Prostate gland (tissue), 2 donors: ENCODE measurements around the gene MYZAP. TPM values are rescaled to one million over a fixed set of nuclear protein-coding genes. Genes with fewer than 3 reads are reported as not detected.

Experiments used
- DNase-seq: peaks from one replicate; pipeline ENCODE4 v3.0.0-alpha.2; 2019; ENCODE audit warnings: low spot score
- H3K27ac ChIP-seq, 2 donors: fragments of 200-600 bp; sonication (generic); 2 replicates each; pipeline ENCODE4 v1.5.1; 2017 to 2019
- H3K27me3 ChIP-seq: fragments of 200-600 bp; sonication (generic); replicated peaks from 2 replicates; pipeline ENCODE4 v1.5.1; 2019; ENCODE audit not compliant: insufficient read depth
- H3K36me3 ChIP-seq, 2 donors: fragments of 200-600 bp; sonication (generic); 1 replicate in 1 of 2; 2 replicates in 1 of 2; pipeline versions ENCODE4 v1.5.1 to v1.8.1; 2017 to 2019
- H3K4me1 ChIP-seq: fragments of 200-600 bp; sonication (generic); replicated peaks from 2 replicates; pipeline ENCODE4 v1.5.1; 2019
- H3K4me3 ChIP-seq, 2 donors: fragments of 200-600 bp; sonication (generic); 2 replicates each; pipeline ENCODE4 v1.5.1; 2017 to 2019
- H3K9me3 ChIP-seq: fragments of 200-600 bp; sonication (generic); 2 replicates; pipeline ENCODE4 v1.5.1; 2017
- POLR2A ChIP-seq: fragments of 450-650 bp; IDR thresholded peaks from one replicate; pipeline ENCODE4 v1.6.1; 2016; ENCODE audit warnings: antibody characterized with exemption, mild to moderate bottlenecking
- POLR2AphosphoS5 ChIP-seq: sonication (generic); formaldehyde crosslinking; IDR thresholded peaks from one replicate; pipeline ENCODE4 v1.6.1; 2017; ENCODE audit warnings: antibody characterized with exemption
- WGBS: methylation state at CpG from one replicate; pipeline ENCODE4 v1.1.5; 2018; 5-methylcytosine and 5-hydroxymethylcytosine counted together
- intact Hi-C: fragments of 100-400 bp; cut with DNase I; formaldehyde crosslinking; loops from one replicate; pipeline ENCODE4 v1.14.2; 2022
- total RNA-seq, 2 donors: library from RNA; depleted of rRNA; stranded (reverse); fragments of >200 nt; gene quantifications; one replicate each; pipeline ENCODE4 v1.1.0, GENCODE V29; 2016
- TF ChIP-seq, protein P1 (sequence below), 4 experiments: fragments of 200-600 bp in 2 of 4; fragments of 450-650 bp in 2 of 4; sonication (generic) in 2 of 4; IDR thresholded peaks; 1 replicate in 3 of 4; 2 replicates in 1 of 4; pipeline ENCODE4 v1.5.1; 2016 to 2019; ENCODE audit warnings: antibody characterized with exemption in 4 of 4, mild to moderate bottlenecking in 2 of 4, moderate library complexity in 2 of 4

Gene MYZAP
- total RNA-seq, 2 donors from 2014 or later, result 14.9 to 25.1 TPM

DNA sequence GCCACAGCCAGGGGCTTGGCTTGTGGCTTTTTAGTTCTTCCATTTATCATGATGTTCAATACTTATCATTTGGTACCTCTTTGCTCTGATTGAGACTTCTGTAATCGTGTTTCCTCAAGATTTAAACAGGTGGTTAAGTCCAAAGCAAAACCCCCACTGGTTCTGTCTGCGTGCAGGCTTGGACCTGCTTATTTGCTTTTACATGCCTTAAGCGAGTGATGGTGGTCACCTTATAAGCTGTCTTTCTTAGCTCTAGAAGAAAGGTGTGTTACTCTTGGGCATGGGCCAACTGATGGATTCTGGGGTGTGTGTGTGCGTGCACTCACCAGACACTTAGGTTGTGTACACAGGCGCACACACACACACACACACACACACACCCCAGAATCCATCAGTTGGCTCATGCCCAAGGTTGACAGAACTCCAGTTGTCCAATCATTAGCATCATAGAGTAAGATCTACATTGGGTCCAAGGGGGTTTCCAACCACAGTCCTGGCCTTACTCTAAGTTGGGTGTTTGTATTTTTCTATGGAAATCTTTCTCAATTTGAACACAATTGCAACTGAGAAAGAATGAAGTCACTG lies 1.2 kb downstream of the MYZAP start:
- Histone ChIP-seq H3K27ac (peak overlapping the region; percentile 77 to 81), H3K4me1 (peaks cover 5% of the 10 kb centered on the region), H3K27me3 (no peaks in the 10 kb centered on the region), H3K9me3 (no peaks in the 10 kb centered on the region), H3K36me3 (no peaks in the 10 kb centered on the region), H3K4me3 (peak overlapping the region in 1 of 2 donors; percentile 59)
- peak; percentile 20 for DNase-seq
- whole genome bisulfite sequencing, result 50% methylated on average over 5 of the region's 5 CpGs
- intact Hi-C loops, result no loop called here
- TF ChIP-seq POLR2AphosphoS5 (no peak), POLR2A (no peak)
- TF ChIP-seq, protein P1, sequence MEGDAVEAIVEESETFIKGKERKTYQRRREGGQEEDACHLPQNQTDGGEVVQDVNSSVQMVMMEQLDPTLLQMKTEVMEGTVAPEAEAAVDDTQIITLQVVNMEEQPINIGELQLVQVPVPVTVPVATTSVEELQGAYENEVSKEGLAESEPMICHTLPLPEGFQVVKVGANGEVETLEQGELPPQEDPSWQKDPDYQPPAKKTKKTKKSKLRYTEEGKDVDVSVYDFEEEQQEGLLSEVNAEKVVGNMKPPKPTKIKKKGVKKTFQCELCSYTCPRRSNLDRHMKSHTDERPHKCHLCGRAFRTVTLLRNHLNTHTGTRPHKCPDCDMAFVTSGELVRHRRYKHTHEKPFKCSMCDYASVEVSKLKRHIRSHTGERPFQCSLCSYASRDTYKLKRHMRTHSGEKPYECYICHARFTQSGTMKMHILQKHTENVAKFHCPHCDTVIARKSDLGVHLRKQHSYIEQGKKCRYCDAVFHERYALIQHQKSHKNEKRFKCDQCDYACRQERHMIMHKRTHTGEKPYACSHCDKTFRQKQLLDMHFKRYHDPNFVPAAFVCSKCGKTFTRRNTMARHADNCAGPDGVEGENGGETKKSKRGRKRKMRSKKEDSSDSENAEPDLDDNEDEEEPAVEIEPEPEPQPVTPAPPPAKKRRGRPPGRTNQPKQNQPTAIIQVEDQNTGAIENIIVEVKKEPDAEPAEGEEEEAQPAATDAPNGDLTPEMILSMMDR (IDR thresholded peaks at IDR 0.05), result no peak

DNA sequence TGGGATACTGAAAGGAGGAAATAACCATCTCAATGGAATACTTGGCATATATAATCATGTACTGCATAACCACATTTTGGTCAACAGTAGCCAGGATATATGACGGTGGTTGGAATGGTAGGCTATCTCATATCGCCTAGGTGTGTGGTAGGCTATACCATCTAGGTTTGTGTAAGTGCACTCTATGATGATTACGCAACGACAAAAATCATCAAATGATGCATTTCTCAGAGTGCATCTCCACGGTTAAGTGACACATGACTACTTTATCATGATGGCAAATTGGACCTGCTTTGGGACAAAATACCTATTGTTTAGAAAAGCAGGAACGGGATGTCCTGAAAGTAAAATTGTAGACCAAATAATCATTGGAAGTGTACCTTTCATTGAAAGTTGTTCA lies 2.8 kb downstream of the MYZAP start:
- 94% methylated on average over 6 of the region's 6 CpGs for WGBS
- Histone ChIP-seq H3K4me3 (no peak overlapping the region), H3K27me3 (no peaks in the 10 kb centered on the region), H3K27ac (peak overlapping the region in 1 of 2 donors; percentile 62), H3K4me1 (peaks cover 5% of the 10 kb centered on the region), H3K9me3 (no peaks in the 10 kb centered on the region), H3K36me3 (no peaks in the 10 kb centered on the region)
- DNase-seq, result no peak
- no peak for TF ChIP-seq POLR2AphosphoS5
- TF ChIP-seq, protein P1 (IDR thresholded peaks at IDR 0.05), result no peak
- TF ChIP-seq POLR2A, result no peak
- intact Hi-C loops, result no loop called here

DNA sequence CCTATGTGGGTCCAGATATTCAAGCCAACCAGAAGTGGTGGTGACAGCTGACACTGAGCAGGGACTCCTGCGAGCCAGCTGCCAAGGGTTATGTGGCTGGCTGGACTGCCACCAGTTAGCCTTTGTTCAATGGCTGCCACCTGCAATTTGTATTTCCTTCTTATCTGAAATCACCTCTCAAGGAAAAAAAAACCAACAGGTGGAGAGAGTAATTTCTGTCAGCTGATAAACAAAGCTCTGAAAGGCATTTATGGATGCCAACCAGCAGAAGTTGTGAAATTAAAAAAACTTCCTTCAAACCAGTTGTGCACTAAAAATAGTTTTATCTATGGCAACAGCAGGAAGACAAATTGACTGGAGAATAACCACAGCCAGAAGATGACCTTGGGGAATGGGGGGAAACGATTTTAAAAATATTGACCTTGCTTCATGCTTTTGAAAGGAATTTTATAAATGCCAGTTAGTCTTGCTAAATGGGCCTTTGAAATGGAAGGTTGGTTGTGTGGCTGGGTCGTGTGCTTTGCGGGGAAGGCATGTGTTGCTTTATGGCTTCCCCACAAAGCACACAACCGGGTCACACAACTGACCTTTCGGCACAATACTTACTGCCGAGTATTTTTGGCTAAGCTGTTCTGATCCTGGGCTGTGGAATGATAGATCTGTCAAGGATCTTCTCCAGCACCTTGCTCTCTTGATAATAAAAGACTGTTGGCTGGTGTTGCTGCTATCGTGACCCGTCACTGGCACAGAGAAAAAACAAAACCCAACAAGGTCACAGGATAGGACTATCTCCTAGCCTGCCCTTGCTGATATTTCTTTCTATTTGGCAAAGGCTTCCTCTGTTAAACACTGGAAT lies 3.5 kb downstream of the MYZAP start:
- intact Hi-C loops, result no loop called here
- WGBS, result 59% methylated on average over 9 of the region's 9 CpGs
- Histone ChIP-seq H3K9me3 (no peaks in the 10 kb centered on the region), H3K27me3 (no peaks in the 10 kb centered on the region), H3K4me1 (peaks cover 5% of the 10 kb centered on the region), H3K4me3 (no peak overlapping the region), H3K27ac (peak overlapping the region; percentile 58 to 62), H3K36me3 (no peaks in the 10 kb centered on the region)
- no peak for DNase-seq
- TF ChIP-seq POLR2A, result no peak
- TF ChIP-seq POLR2AphosphoS5, result peak; percentile 65

DNA sequence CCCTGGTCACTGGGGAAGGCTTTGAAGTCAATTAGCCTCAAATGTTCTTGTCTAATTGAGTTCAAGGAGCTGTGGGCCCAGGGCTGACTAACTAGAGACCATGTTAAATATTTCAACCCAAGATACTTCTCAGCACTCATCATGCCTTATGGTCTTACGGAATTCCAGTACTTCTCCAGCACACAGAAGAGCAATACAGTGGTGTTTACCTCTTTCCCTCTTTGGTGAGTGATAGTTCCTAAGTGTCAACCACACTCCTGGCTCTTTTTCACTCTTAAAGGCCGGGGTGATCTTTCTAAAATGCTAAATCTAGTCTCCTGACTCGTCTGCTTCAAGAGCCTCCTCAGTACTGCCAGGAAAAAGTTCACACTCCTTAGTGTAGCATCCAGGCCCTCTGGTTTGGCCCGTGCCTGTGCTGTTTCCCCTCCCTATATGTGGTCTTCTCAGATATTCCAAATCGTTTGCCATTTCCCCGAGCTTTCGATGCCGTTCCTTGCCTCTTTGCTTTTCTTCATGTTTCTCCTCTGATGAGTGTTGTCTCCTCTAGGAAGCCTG lies 4.7 kb downstream of the MYZAP start:
- TF ChIP-seq POLR2AphosphoS5 (no peak), POLR2A (no peak)
- TF ChIP-seq, protein P1 (IDR thresholded peaks at IDR 0.05), result no peak
- Histone ChIP-seq H3K36me3 (no peaks in the 10 kb centered on the region), H3K4me1 (peaks cover 2% of the 10 kb centered on the region)

DNA sequence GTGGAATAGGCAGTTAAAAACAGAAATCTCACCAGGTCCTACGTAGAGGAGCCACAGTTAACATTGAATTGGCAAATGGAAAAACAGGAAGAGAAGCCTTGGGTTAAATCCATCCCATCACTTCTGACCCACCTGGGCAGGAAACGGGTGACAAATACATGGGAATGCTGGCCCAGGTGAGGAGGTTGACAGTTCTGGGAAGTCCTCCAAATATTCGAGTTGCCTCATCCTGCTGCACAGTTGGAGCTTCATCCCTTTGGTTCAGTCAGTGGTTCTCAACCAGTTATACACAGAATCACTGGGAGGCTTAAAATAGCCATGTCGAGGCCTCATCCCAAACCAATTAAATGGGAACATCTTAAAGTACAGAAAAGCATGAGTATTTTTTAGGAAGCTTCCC lies 5.3 kb downstream of the MYZAP start:
- WGBS, result 34% methylated on average over 4 of the region's 4 CpGs
- Histone ChIP-seq H3K36me3 (no peaks in the 10 kb centered on the region), H3K4me1 (no peaks in the 10 kb centered on the region), H3K27me3 (no peaks in the 10 kb centered on the region), H3K27ac (peak overlapping the region; percentile 58 to 62), H3K4me3 (no peak overlapping the region), H3K9me3 (no peaks in the 10 kb centered on the region)
- TF ChIP-seq, protein P1 (IDR thresholded peaks at IDR 0.05), result no peak
- TF ChIP-seq POLR2AphosphoS5, result peak; percentile 74
- TF ChIP-seq POLR2A, result no peak
- intact Hi-C loops, result loop anchor here (2.0 kb wide), 1 partner anchor 14 kb away; no protein-coding TSS in a partner anchor
- peak; percentile 79 for DNase-seq

More for the DNA sequence above, 4.7 kb downstream of the MYZAP start:
- no peaks in the 10 kb centered on the region for H3K27me3 ChIP-seq
- WGBS, result 79% methylated on average over 8 of the region's 8 CpGs
- DNase-seq, result no peak
- H3K9me3 ChIP-seq, result no peaks in the 10 kb centered on the region
- no peak overlapping the region for H3K4me3 ChIP-seq
- intact Hi-C loops, result loop anchor here (2.0 kb wide), 1 partner anchor 14 kb away; no protein-coding TSS in a partner anchor
- H3K27ac ChIP-seq, result peak overlapping the region; percentile 58 to 62
